Endothelial cell of umbilical vein (primary cell): ENCODE measurements around the gene CEP128. TPM values are rescaled to one million over a fixed set of nuclear protein-coding genes. Genes with fewer than 3 reads are reported as not detected.

Source experiments
- BruUV-seq: library from RNA; stranded (reverse); fragments of 400-500 nt; replicated peaks from 2 replicates; lab custom pipeline; 2021; lab: Mats Ljungman, UMichigan
- CTCF ChIA-PET: fragments of 300-600, 350-600 bp; sonication (Branson Sonifier 250); formaldehyde crosslinking; loops from one replicate; lab custom pipeline; 2021; ENCODE audit warnings: antibody characterized with exemption, inconsistent platforms; lab: Charles Lee
- POLR2A ChIA-PET: fragments of 300-600, 350-600 bp; sonication (Branson Sonifier 250); formaldehyde crosslinking; loops from one replicate; lab custom pipeline; 2021; ENCODE audit warnings: antibody characterized with exemption, inconsistent platforms; lab: Charles Lee
- DNase-seq: peaks from one replicate; pipeline ENCODE4 v3.0.0-alpha.2; 2011; ENCODE audit warnings: low read depth, low spot score
- FAIRE-seq: peaks from 2 replicates; lab custom pipeline; 2011; peaks lifted over from hg19 to GRCh38; lab: Jason Lieb, UNC
- H2AFZ ChIP-seq: 2 replicates; pipeline ENCODE4 v1.6.0; 2012; ENCODE audit warnings: low read depth, low read length, control low read depth, inconsistent platforms
- H3K27ac ChIP-seq: 2 replicates; pipeline ENCODE4 v1.5.1; 2011; ENCODE audit warnings: low read depth, mild to moderate bottlenecking, control low read depth, low read length, moderate library complexity; ENCODE audit not compliant: insufficient read depth
- H3K27me3 ChIP-seq, 2 experiments: 2 replicates each; pipeline versions ENCODE4 v1.6.0 to v1.6.1; 2011; ENCODE audit warnings: low read length in 2 of 2, mixed read lengths in 1 of 2; ENCODE audit not compliant: control insufficient read depth in 2 of 2, insufficient read depth in 2 of 2
- H3K36me3 ChIP-seq, 2 experiments: 2 replicates in 1 of 2; 3 replicates in 1 of 2; pipeline ENCODE4 v1.5.1; 2011; ENCODE audit warnings: low read length in 2 of 2, mild to moderate bottlenecking in 1 of 2, moderate library complexity in 1 of 2; ENCODE audit not compliant: control insufficient read depth in 2 of 2, insufficient read depth in 2 of 2; ENCODE audit errors: extremely low read depth in 1 of 2
- H3K4me1 ChIP-seq: 3 replicates; pipeline ENCODE4 v1.5.1; 2011; ENCODE audit warnings: mild to moderate bottlenecking, low read length; ENCODE audit not compliant: control insufficient read depth, insufficient read depth; ENCODE audit errors: extremely low read depth
- H3K4me2 ChIP-seq: 2 replicates; pipeline ENCODE4 v1.6.1; 2011; ENCODE audit warnings: low read length, control low read depth, mixed read lengths; ENCODE audit not compliant: insufficient read depth
- H3K4me3 ChIP-seq, 3 experiments: fragments of 200-600 bp in 1 of 3; sonication (generic), shearing (Covaris generic) in 1 of 3; replicated peaks in 1 of 3; 2 replicates each; pipeline ENCODE4 v1.5.1; 2011 to 2016; ENCODE audit warnings: control low read depth in 3 of 3, low read length in 3 of 3, mild to moderate bottlenecking in 2 of 3, inconsistent platforms in 1 of 3, low read depth in 1 of 3, moderate library complexity in 1 of 3; ENCODE audit not compliant: insufficient read depth in 1 of 3
- H3K79me2 ChIP-seq: 2 replicates; pipeline ENCODE4 v1.6.0; 2012; ENCODE audit warnings: low read length, inconsistent platforms; ENCODE audit not compliant: control insufficient read depth, insufficient read depth
- H3K9ac ChIP-seq: replicated peaks from 2 replicates; pipeline ENCODE3; 2011; ENCODE audit warnings: low read length, control low read depth; ENCODE audit not compliant: insufficient read depth; ENCODE audit errors: extremely low read depth
- H3K9me1 ChIP-seq: replicated peaks from 3 replicates; pipeline ENCODE4 v1.6.0; 2011; ENCODE audit warnings: mild to moderate bottlenecking, low read length; ENCODE audit not compliant: control insufficient read depth, insufficient read depth; ENCODE audit errors: extremely low read depth
- H3K9me3 ChIP-seq: replicated peaks from 2 replicates; pipeline ENCODE4 v1.5.1; 2012; ENCODE audit warnings: low read length, inconsistent platforms; ENCODE audit not compliant: control insufficient read depth, insufficient read depth
- H4K20me1 ChIP-seq: replicated peaks from 2 replicates; pipeline ENCODE3; 2011; ENCODE audit warnings: mild to moderate bottlenecking, low read length; ENCODE audit not compliant: control insufficient read depth, insufficient read depth; ENCODE audit errors: extremely low read depth
- EZH2 ChIP-seq: IDR thresholded peaks from 2 replicates; pipeline ENCODE4 v1.6.1; 2012; ENCODE audit warnings: borderline replicate concordance, low read depth, mild to moderate bottlenecking, moderate library complexity, low read length, inconsistent platforms; ENCODE audit not compliant: severe bottlenecking
- FOS ChIP-seq: IDR thresholded peaks from 2 replicates; pipeline ENCODE4 v1.6.1; 2011; ENCODE audit warnings: mild to moderate bottlenecking, low read length, moderate library complexity, borderline replicate concordance; ENCODE audit not compliant: insufficient read depth
- GATA2 ChIP-seq: IDR thresholded peaks from 2 replicates; pipeline ENCODE4 v1.7.0; 2011; ENCODE audit warnings: low read depth, mild to moderate bottlenecking, moderate library complexity, mixed read lengths, low read length; ENCODE audit not compliant: insufficient read length, insufficient read depth
- JUN ChIP-seq: IDR thresholded peaks from 2 replicates; pipeline ENCODE4 v1.6.1; 2011; ENCODE audit warnings: borderline replicate concordance, low read depth; ENCODE audit not compliant: insufficient read length, insufficient read depth
- MAX ChIP-seq: IDR thresholded peaks from 2 replicates; pipeline ENCODE4 v1.6.1; 2011; ENCODE audit not compliant: insufficient read depth, insufficient read length
- MYC ChIP-seq: IDR thresholded peaks from one replicate; pipeline ENCODE4 v1.6.1; 2011; ENCODE audit warnings: mild to moderate bottlenecking, low read depth, low read length
- POLR2A ChIP-seq: IDR thresholded peaks from 2 replicates; pipeline ENCODE4 v1.6.1; 2012; ENCODE audit warnings: low read depth, mild to moderate bottlenecking, control low read depth, low read length
- POLR2AphosphoS5 ChIP-seq: IDR thresholded peaks from 2 replicates; pipeline ENCODE4 v1.6.1; 2012; ENCODE audit warnings: low read depth, mild to moderate bottlenecking, control low read depth, low read length, moderate library complexity; ENCODE audit not compliant: insufficient read depth
- dilution Hi-C: fragments of 300-500 bp; cut with MboI; formaldehyde crosslinking; loops from one replicate; pipeline ENCODE4 v1.15.0; 2019; ENCODE audit warnings: low sequenced_read_pairs; ENCODE audit not compliant: extremely low pct_ligation_motif_present
- intact Hi-C: fragments of 100-400 bp; cut with micrococcal nuclease; formaldehyde crosslinking; loops from one replicate; pipeline ENCODE4 v1.10.0; 2022
- polyA plus RNA-seq, 4 experiments: library from polyadenylated mRNA; depleted of rRNA in 3 of 4; stranded (reverse) in 3 of 4; unstranded in 1 of 4; fragments of >200 nt; gene quantifications; 2 replicates each; pipeline versions ENCODE4 v1.2.1 to v1.2.3, GENCODE V29; 2011 to 2012; ENCODE audit warnings: missing spikeins in 1 of 4
- total RNA-seq: library from RNA; stranded (reverse); gene quantifications from 2 replicates; pipeline ENCODE4 v1.2.3, GENCODE V29; 2021
- TF ChIP-seq, protein P1 (sequence below), 2 donors: IDR thresholded peaks; 1 replicate in 1 of 2; 2 replicates in 1 of 2; pipeline ENCODE4 v1.5.1; 2011; ENCODE audit warnings: low read length in 2 of 2, mild to moderate bottlenecking in 2 of 2, moderate library complexity in 2 of 2, control low read depth in 1 of 2, inconsistent platforms in 1 of 2, low read depth in 1 of 2; ENCODE audit not compliant: insufficient read depth in 1 of 2; ENCODE audit errors: extremely low read depth in 1 of 2

CEP128 gene
- total and polyA plus RNA-seq, 2 donors (not counting 3 experiments of a cell fraction or from before 2014, with no cell fraction given), result 0.91 to 23.7 TPM

GRCh38 chr14:80692903-80693302, 248.6 kb downstream of the CEP128 start:
- no peak overlapping the region for H2AFZ ChIP-seq
- no peaks in the 10 kb centered on the region for H3K9me3 ChIP-seq
- H3K36me3 ChIP-seq, result no peaks in the 10 kb centered on the region
- H3K9me1 ChIP-seq, result no peaks in the 10 kb centered on the region
- no peak for FAIRE-seq
- no peak overlapping the region for H3K4me3 ChIP-seq
- TF ChIP-seq MAX (no peak), EZH2 (no peak), JUN (no peak), MYC (no peak), GATA2 (no peak), FOS (no peak), POLR2AphosphoS5 (no peak), POLR2A (no peak)
- TF ChIP-seq, protein P1, sequence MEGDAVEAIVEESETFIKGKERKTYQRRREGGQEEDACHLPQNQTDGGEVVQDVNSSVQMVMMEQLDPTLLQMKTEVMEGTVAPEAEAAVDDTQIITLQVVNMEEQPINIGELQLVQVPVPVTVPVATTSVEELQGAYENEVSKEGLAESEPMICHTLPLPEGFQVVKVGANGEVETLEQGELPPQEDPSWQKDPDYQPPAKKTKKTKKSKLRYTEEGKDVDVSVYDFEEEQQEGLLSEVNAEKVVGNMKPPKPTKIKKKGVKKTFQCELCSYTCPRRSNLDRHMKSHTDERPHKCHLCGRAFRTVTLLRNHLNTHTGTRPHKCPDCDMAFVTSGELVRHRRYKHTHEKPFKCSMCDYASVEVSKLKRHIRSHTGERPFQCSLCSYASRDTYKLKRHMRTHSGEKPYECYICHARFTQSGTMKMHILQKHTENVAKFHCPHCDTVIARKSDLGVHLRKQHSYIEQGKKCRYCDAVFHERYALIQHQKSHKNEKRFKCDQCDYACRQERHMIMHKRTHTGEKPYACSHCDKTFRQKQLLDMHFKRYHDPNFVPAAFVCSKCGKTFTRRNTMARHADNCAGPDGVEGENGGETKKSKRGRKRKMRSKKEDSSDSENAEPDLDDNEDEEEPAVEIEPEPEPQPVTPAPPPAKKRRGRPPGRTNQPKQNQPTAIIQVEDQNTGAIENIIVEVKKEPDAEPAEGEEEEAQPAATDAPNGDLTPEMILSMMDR (IDR thresholded peaks at IDR 0.05; ENCODE audit: extremely low read depth in 1 of 2, insufficient read depth in 1 of 2, low read depth in 1 of 2, low read length in 2 of 2), result no peak
- DNase-seq, result no peak
- no peaks in the 10 kb centered on the region for H3K27me3 ChIP-seq
- no peaks in the 10 kb centered on the region for H3K4me1 ChIP-seq
- no peak overlapping the region for H3K4me2 ChIP-seq
- ChIA-PET POLR2A (no interaction called here), CTCF (no interaction called here)
- H4K20me1 ChIP-seq, result no peaks in the 10 kb centered on the region
- intact Hi-C loops, result no loop called here
- H3K79me2 ChIP-seq, result no peaks in the 10 kb centered on the region
- no peak overlapping the region for H3K9ac ChIP-seq
- dilution Hi-C loops, result no loop called here
- no TSS peak for BruUV-seq
- H3K27ac ChIP-seq, result no peak overlapping the region
